Spinal cord (tissue), 10 donors: ENCODE results near the gene NPAS4. TPM values are rescaled to one million over a fixed set of nuclear protein-coding genes. Genes with fewer than 3 reads are reported as not detected.

Source experiments
- DNase-seq, 6 donors: peaks; one replicate each; pipeline versions ENCODE4 v3.0.0 to v3.0.0-alpha.2; 2013 to 2015; ENCODE audit warnings: low spot score in 6 of 6, low read depth in 4 of 6
- H3K27ac ChIP-seq: one replicate; pipeline ENCODE4 v1.5.1; 2013; ENCODE audit warnings: low read depth, low read length, control low read depth
- H3K27me3 ChIP-seq: one replicate; pipeline ENCODE4 v1.6.1; 2013; ENCODE audit warnings: low read length; ENCODE audit not compliant: control insufficient read depth, insufficient read depth
- H3K36me3 ChIP-seq: one replicate; pipeline ENCODE4 v1.6.1; 2013; ENCODE audit warnings: low read length; ENCODE audit not compliant: control insufficient read depth, insufficient read depth
- H3K4me1 ChIP-seq: one replicate; pipeline ENCODE4 v1.6.1; 2013; ENCODE audit warnings: low read length; ENCODE audit not compliant: control insufficient read depth, insufficient read depth
- H3K4me3 ChIP-seq: one replicate; pipeline ENCODE4 v1.5.1; 2013; ENCODE audit warnings: low read depth, low read length, control low read depth
- H3K9me3 ChIP-seq: one replicate; pipeline ENCODE4 v1.6.1; 2013; ENCODE audit warnings: low read length; ENCODE audit not compliant: control insufficient read depth, insufficient read depth
- WGBS: methylation state at CpG from one replicate; pipeline ENCODE4 v1.1.5; 2013; ENCODE audit warnings: missing lambda C conversion rate; ENCODE audit not compliant: insufficient coverage; 5-methylcytosine and 5-hydroxymethylcytosine counted together
- polyA plus RNA-seq, 2 donors: library from polyadenylated mRNA; unstranded; fragments of 120-200 nt; gene quantifications; one replicate each; pipeline ENCODE4 v1.2.1, GENCODE V29; 2013; ENCODE audit not compliant: insufficient read length in 2 of 2
- total RNA-seq, 2 donors: library from RNA; depleted of rRNA in 1 of 2; stranded (reverse); fragments of 120-200 nt in 1 of 2; fragments of >200 nt in 1 of 2; gene quantifications; one replicate each; pipeline versions ENCODE4 v1.2.3 to v1.2.4, GENCODE V29; 2013 to 2014
- donor health status: healthy.

NPAS4 gene
- total and polyA plus RNA-seq, 4 donors = 0.11 to 1.8 (median 0.38) TPM

- Histone ChIP-seq H3K4me3 (no peak overlapping the region), H3K27ac (no peak overlapping the region), H3K36me3 (peaks cover 2% of the 10 kb centered on the region), H3K9me3 (no peaks in the 10 kb centered on the region), H3K27me3 (no peaks in the 10 kb centered on the region), H3K4me1 (peaks cover 19% of the 10 kb centered on the region)
- no peak for DNase-seq
- WGBS = 80% methylated on average over 1 of the region's 1 CpG
These were observed 44.1 kb downstream of the NPAS4 start for GRCh38 chr11:66464916-66465315.

DNA sequence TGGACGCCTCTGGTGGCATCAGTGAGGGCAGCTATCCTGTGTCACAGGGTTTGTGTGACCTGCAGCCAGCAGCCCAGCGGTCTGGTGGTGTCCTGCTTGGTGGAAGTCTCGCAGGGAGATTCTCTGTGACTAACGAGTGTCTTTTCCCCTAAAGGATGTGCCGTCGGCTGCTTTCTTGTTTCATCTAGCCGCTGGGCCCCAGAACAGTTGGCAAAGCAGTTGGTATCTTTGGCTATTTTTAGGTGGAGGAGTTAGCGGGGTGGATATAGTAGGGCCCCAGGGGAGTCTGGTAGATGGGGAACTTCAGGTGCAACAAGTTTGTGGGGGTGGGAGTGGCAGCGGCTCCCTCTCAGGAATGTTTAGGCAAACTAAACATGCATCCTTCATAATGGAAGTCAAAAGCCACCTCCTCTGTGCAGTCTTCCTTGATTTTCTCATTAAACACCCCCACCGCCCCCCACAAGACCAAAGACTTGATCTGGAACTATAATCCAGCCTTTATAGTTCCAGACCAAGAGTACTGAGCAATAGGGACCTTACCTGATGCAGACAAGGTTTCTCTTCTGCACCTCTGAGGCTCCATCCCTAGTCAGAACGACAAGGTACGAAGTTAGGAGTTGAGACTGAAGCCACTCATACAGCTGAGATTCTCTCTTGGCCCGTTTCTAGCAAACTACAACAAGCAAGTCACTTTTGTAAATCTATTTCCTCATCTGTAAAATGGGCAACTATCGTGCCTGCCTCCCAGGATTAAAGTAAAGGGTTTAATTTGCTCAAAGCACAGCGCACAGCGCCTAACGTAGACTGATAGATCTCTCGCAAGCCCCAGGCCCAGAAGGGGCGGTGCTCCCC, 44.8 kb downstream of the NPAS4 start:
- Histone ChIP-seq H3K4me3 (peak overlapping the region; percentile 73), H3K36me3 (peaks cover 2% of the 10 kb centered on the region), H3K4me1 (peaks cover 19% of the 10 kb centered on the region), H3K9me3 (no peaks in the 10 kb centered on the region), H3K27me3 (no peaks in the 10 kb centered on the region), H3K27ac (peak overlapping the region; percentile 73)
- no peak for DNase-seq
- WGBS = 26% methylated on average over 17 of the region's 19 CpGs

DNA sequence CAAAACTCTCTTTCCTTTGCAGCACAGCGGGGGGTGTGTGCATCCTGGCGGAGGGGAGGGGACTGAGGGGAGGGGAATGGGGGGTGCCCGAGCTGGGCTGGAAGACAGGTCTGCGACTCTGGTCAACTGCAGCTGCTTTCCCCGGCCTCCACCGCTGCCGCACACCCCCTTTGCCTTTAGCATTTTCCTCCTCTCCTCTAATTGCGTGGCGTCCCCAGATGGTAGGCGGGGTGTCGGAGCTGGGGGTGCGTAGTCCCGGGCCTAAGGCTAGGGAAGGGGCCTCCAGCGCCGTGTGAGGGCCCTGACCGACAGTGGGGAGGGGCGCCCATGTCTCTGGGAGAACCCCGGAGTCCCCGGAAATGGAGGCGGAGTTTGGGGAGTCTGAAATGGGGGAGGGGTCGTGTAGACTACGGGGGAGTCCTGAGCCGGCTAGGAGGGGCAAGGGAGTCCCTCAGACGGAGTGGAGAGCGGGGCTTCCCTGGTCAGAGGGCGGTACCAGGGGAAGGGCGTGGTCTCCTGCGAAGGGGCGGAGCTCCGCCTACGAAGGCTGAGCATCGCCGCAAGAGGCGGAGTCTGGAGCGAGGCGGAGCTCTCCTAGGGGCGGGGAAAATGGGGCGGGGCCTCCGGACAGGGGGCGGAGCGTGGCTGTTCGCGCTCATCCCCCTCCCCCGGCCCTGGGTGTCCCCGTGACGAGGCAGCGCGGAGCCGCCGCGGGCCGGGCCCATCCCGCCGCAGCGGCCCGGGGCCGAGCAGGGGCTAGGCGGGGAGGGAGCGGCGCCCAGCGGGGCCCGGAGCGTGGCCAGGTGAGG, 45.6 kb downstream of the NPAS4 start, which contains the start of gene PELI3:
TSS of gene PELI3 (plus strand) at position 681 of the 809 bp plus-strand sequence. CDS start 1,224 bp downstream, outside the sequence.
- peaks cover 7% of the 10 kb centered on the region for H3K36me3 ChIP-seq
- H3K4me3 ChIP-seq = peak within 1 kb of the TSS; percentile 73
- no peaks in the 10 kb centered on the region for H3K27me3 ChIP-seq
- H3K4me1 ChIP-seq = peaks cover 19% of the 10 kb centered on the region
- H3K27ac ChIP-seq = peak within 1 kb of the TSS; percentile 73
- peak; percentile 79 to 98 (median 90) for DNase-seq
- under 1% methylated on average over 53 of the region's 63 CpGs for whole genome bisulfite sequencing
- H3K9me3 ChIP-seq = no peaks in the 10 kb centered on the region

GRCh38 chr11:66467034-66467659, 46.3 kb downstream of the NPAS4 start:
- Histone ChIP-seq H3K4me3 (peak overlapping the region; percentile 58), H3K4me1 (peaks cover 19% of the 10 kb centered on the region), H3K27me3 (no peaks in the 10 kb centered on the region), H3K36me3 (peaks cover 12% of the 10 kb centered on the region), H3K27ac (peak overlapping the region; percentile 40), H3K9me3 (no peaks in the 10 kb centered on the region)
- DNase-seq = peak in 3 of 6 donors; percentile 23 to 82 (median 59)
- WGBS = under 1% methylated on average over 72 of the region's 72 CpGs

DNA sequence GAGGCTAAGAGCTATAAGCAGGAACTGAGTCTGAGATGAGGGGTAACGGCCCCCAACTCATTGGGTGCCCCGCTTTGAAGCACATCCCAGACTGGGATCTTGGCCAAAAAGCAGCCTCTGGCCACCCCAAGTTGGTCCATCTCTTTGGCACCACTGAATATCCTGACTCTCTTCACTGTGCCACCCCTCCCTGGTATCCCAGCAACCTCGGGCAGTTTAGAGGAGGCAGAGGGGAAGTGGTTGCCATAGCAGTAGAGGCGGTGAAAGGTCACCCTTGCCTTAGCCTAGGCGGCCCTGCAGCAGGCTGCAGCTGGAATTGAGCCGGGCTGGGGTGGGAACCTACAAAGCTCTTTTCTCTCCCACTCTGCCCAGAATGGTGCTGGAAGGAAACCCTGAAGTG, 46.9 kb downstream of the NPAS4 start:
- Histone ChIP-seq H3K4me3 (peak overlapping the region; percentile 58), H3K27ac (no peak overlapping the region), H3K27me3 (no peaks in the 10 kb centered on the region), H3K4me1 (peaks cover 19% of the 10 kb centered on the region), H3K9me3 (no peaks in the 10 kb centered on the region), H3K36me3 (peaks cover 16% of the 10 kb centered on the region)
- peak in 3 of 6 donors; percentile 11 to 57 (median 52) for DNase-seq
- 18% methylated on average over 4 of the region's 6 CpGs for WGBS

GRCh38 chr11:66468691-66469090, 47.9 kb downstream of the NPAS4 start:
- Histone ChIP-seq H3K36me3 (peaks cover 25% of the 10 kb centered on the region), H3K4me3 (no peak overlapping the region), H3K4me1 (peaks cover 19% of the 10 kb centered on the region), H3K9me3 (no peaks in the 10 kb centered on the region), H3K27me3 (no peaks in the 10 kb centered on the region), H3K27ac (no peak overlapping the region)
- no peak for DNase-seq
- WGBS = 91% methylated on average over 3 of the region's 6 CpGs

DNA sequence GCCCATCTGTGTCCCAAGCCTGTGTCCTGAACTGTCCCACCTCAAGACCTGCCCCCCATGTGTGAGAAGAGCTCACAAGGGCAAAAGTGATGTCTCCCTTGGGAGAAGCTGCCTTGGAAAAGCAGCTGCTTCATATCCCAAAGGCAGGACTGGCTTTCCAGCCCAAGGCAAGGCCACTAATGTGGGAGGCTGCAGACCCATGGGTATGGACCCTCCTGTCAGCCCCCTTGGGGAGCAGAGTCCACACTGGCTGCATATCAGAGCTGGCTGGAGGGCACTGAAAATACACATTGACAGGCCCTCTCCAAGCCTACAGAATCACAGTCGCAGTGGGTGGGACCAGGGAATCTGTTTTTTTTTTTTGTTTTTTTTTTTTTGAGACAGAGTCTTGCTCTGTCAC, 48.6 kb downstream of the NPAS4 start:
- no peak overlapping the region for H3K4me3 ChIP-seq
- WGBS = no CpG with 5 or more reads among the region's 1 CpG
- H3K9me3 ChIP-seq = no peaks in the 10 kb centered on the region
- H3K27ac ChIP-seq = no peak overlapping the region
- H3K4me1 ChIP-seq = peaks cover 19% of the 10 kb centered on the region
- DNase-seq = no peak
- H3K27me3 ChIP-seq = no peaks in the 10 kb centered on the region
- H3K36me3 ChIP-seq = peaks cover 32% of the 10 kb centered on the region

- no peak for DNase-seq
- H3K9me3 ChIP-seq = no peaks in the 10 kb centered on the region
- peaks cover 19% of the 10 kb centered on the region for H3K4me1 ChIP-seq
- no peaks in the 10 kb centered on the region for H3K27me3 ChIP-seq
- H3K4me3 ChIP-seq = no peak overlapping the region
- peaks cover 36% of the 10 kb centered on the region for H3K36me3 ChIP-seq
- no peak overlapping the region for H3K27ac ChIP-seq
- WGBS = 79% methylated on average over 3 of the region's 3 CpGs
These were observed 49.2 kb downstream of the NPAS4 start for GRCh38 chr11:66470015-66470414.

DNA sequence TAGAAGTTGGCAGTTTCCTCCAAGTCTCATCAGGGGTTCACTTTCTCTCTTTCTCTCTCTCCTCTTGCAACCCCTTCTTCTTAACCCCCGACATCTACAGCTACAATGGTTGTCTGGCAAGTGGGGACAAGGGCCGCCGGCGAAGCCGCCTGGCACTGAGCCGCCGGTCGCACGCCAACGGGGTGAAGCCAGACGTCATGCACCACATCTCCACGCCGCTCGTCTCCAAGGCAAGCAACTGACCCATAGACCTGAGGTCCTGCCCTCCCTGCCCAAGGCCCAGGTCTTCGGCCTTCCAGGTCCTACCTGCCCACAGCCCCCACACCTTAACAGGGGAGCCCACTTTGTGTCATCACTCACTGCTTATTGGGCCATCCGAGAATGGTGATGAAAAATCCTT, 50.3 kb downstream of the NPAS4 start:
- peaks cover 16% of the 10 kb centered on the region for H3K4me1 ChIP-seq
- 89% methylated on average over 16 of the region's 16 CpGs for whole genome bisulfite sequencing
- peaks cover 47% of the 10 kb centered on the region for H3K36me3 ChIP-seq
- H3K4me3 ChIP-seq = no peak overlapping the region
- H3K27me3 ChIP-seq = no peaks in the 10 kb centered on the region
- H3K27ac ChIP-seq = no peak overlapping the region
- H3K9me3 ChIP-seq = no peaks in the 10 kb centered on the region
- DNase-seq = no peak
